HG02840 (cell line): Measurements from ENCODE around the gene CLCC1.
"Not testable (repeated sequence)": the region's sequence is repeated elsewhere in the genome, so short reads cannot be mapped to it uniquely, and the experiment has no call there.

Experiments used
- ATAC-seq: cut with Tn5 transposase; IDR thresholded peaks from one replicate; pipeline ENCODE4 v1.9.1; 2021; ENCODE audit warnings: mild to moderate bottlenecking, moderate library complexity, moderate number of reproducible peaks; ENCODE audit not compliant: unreplicated experiment, low FRiP score

The CLCC1 gene

GRCh38 chr1:108963052-108963686 is at the start of gene CLCC1:
CLCC1 (minus strand) TSS chr1:108963484; CDS start chr1:108950437, 13,047 bp downstream.
- ATAC-seq, result peak; percentile 92

- ATAC-seq, result no peak
Observed at GRCh38 chr1:109011335-109011734, 48.1 kb upstream of the CLCC1 start.

- ATAC-seq, result not testable (repeated sequence)
Observed at GRCh38 chr1:108996622-108997021, 33.3 kb upstream of the CLCC1 start.

GRCh38 chr1:108983114-108983513 is 19.8 kb upstream of the CLCC1 start:
- ATAC-seq, result no peak

- no peak for ATAC-seq
Observed at GRCh38 chr1:108976658-108977057, 13.4 kb upstream of the CLCC1 start.

GRCh38 chr1:108972951-108973350 is 9.7 kb upstream of the CLCC1 start:
- no peak for ATAC-seq

GRCh38 chr1:108969346-108969745 is 6.1 kb upstream of the CLCC1 start:
- ATAC-seq, result no peak

- no peak for ATAC-seq
Observed at GRCh38 chr1:108962681-108963051, 618 bp downstream of the CLCC1 start.

GRCh38 chr1:108961752-108962486 is 1.4 kb downstream of the CLCC1 start:
- no peak for ATAC-seq

- ATAC-seq, result no peak
Observed at GRCh38 chr1:108961198-108961597, 2.1 kb downstream of the CLCC1 start.

GRCh38 chr1:108960719-108961118 is 2.6 kb downstream of the CLCC1 start:
- no peak for ATAC-seq

GRCh38 chr1:108957888-108958287 is 5.4 kb downstream of the CLCC1 start:
- ATAC-seq, result no peak

GRCh38 chr1:108955881-108956280 is 7.4 kb downstream of the CLCC1 start:
- ATAC-seq, result no peak

- no peak for ATAC-seq
Observed at GRCh38 chr1:108955111-108955510, 8.2 kb downstream of the CLCC1 start.

GRCh38 chr1:108953452-108953851 is 9.8 kb downstream of the CLCC1 start:
- ATAC-seq, result no peak

- no peak for ATAC-seq
Observed at GRCh38 chr1:108951242-108951641, 12.0 kb downstream of the CLCC1 start.

- ATAC-seq, result no peak
Observed at GRCh38 chr1:108949044-108949443, 14.2 kb downstream of the CLCC1 start.

- no peak for ATAC-seq
Observed at GRCh38 chr1:108947871-108948525, 15.3 kb downstream of the CLCC1 start.

GRCh38 chr1:108936170-108936569 is 27.1 kb downstream of the CLCC1 start:
- no peak for ATAC-seq

GRCh38 chr1:108933944-108934343 is 29.3 kb downstream of the CLCC1 start:
- no peak for ATAC-seq

GRCh38 chr1:108927565-108927964 is 35.7 kb downstream of the CLCC1 start:
- not testable (repeated sequence) for ATAC-seq

GRCh38 chr1:108925920-108926319 is 37.4 kb downstream of the CLCC1 start:
- ATAC-seq, result no peak
